Measurements from ENCODE around the gene TPRX1. TPM values are rescaled to one million over a fixed set of nuclear protein-coding genes. Genes with fewer than 3 reads are reported as not detected.

TPRX1 gene
- total and polyA plus RNA-seq, 8 donors: not detected

DNA sequence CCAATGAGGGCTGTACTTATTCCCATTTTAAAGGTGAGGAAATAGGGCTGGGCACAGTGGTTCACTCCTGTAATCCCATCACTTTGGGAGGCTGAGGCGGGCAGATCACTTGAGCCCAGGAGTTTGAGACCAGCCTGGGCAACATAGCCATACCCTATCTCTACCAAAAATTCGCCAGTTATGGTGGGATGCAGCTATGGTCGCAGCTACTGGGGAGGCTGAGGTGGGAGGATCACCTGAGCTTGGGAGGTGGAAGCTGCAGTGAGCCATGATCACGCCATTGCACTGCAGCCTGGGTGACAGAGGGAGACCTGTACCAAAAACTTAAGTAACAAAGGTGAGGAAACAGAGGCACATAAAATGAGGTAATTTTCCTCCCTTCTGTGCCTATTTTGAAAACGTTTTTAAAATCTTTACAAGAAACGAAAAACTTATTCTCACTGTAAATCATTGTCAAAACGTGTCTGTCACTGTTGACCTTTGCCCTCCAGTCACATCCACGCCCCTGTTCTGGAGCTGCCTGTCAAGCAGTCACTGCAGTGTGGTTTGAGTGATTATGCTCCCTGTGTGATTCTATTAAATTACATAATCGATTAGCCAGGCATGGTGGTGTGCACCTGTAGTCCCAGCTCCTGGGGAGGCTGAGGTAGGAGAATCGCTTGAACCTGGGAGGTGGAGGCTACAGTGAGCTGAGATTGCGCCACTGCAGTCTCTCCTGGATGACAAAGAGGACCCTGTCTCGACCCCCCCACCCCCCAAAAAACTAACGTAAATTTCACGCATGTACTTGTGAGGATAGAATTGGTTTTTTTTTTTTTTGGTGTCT lies 46.5 kb downstream of the TPRX1 start:
- Histone ChIP-seq H3K36me3 (peaks cover 0 to 49% (median 37%) of the 10 kb centered on the region in 3 donors), H3K27me3 (no peaks in the 10 kb centered on the region), H3K4me3 (no peak overlapping the region), H3K9me3 (no peaks in the 10 kb centered on the region), H3K27ac (peak overlapping the region in 2 of 4 donors; percentile 15 to 52), H3K4me1 (peaks cover 0 to 7% (median 6%) of the 10 kb centered on the region in 3 donors)
- DNase-seq (no peak), ATAC-seq (peak in 1 of 4 donors; percentile 29), FAIRE-seq (no peak)
- intact Hi-C loops (cut with DNase I): no loop called here
- TF ChIP-seq CTCF (IDR thresholded peaks at IDR 0.05): no peak
- WGBS, 2 donors: 58 to 59% methylated on average over 14 of the region's 14 CpGs

GRCh38 chr19:47756953-47757608 lies 47.3 kb downstream of the TPRX1 start:
- Histone ChIP-seq H3K9me3 (no peaks in the 10 kb centered on the region), H3K36me3 (peaks cover 4 to 56% (median 44%) of the 10 kb centered on the region in 3 donors), H3K27me3 (no peaks in the 10 kb centered on the region), H3K27ac (peak overlapping the region in 3 of 4 donors; percentile 15 to 52 (median 43)), H3K4me1 (peaks cover 0 to 7% (median 6%) of the 10 kb centered on the region in 3 donors), H3K4me3 (no peak overlapping the region)
- ATAC-seq: peak; percentile 77 to 88 (median 80)
- 64% methylated on average over 22 of the region's 22 CpGs for WGBS, 2 donors
- intact Hi-C loops (cut with DNase I): no loop called here
- DNase-seq: peak in 5 of 6 donors; percentile 59 to 78 (median 71)
- TF ChIP-seq CTCF (IDR thresholded peaks at IDR 0.05): no peak
- no peak for FAIRE-seq

GRCh38 chr19:47756627-47756929 lies 47.8 kb downstream of the TPRX1 start:
- Histone ChIP-seq H3K36me3 (peaks cover 4 to 61% (median 46%) of the 10 kb centered on the region in 3 donors), H3K4me3 (no peak overlapping the region), H3K27ac (no peak overlapping the region), H3K27me3 (no peaks in the 10 kb centered on the region), H3K4me1 (peaks cover 0 to 7% (median 6%) of the 10 kb centered on the region in 3 donors), H3K9me3 (no peaks in the 10 kb centered on the region)
- DNase-seq (no peak), FAIRE-seq (no peak), ATAC-seq (no peak)
- TF ChIP-seq CTCF (IDR thresholded peaks at IDR 0.05): no peak
- 92% methylated on average over 12 of the region's 12 CpGs for WGBS, 2 donors
- intact Hi-C loops (cut with DNase I): no loop called here

DNA sequence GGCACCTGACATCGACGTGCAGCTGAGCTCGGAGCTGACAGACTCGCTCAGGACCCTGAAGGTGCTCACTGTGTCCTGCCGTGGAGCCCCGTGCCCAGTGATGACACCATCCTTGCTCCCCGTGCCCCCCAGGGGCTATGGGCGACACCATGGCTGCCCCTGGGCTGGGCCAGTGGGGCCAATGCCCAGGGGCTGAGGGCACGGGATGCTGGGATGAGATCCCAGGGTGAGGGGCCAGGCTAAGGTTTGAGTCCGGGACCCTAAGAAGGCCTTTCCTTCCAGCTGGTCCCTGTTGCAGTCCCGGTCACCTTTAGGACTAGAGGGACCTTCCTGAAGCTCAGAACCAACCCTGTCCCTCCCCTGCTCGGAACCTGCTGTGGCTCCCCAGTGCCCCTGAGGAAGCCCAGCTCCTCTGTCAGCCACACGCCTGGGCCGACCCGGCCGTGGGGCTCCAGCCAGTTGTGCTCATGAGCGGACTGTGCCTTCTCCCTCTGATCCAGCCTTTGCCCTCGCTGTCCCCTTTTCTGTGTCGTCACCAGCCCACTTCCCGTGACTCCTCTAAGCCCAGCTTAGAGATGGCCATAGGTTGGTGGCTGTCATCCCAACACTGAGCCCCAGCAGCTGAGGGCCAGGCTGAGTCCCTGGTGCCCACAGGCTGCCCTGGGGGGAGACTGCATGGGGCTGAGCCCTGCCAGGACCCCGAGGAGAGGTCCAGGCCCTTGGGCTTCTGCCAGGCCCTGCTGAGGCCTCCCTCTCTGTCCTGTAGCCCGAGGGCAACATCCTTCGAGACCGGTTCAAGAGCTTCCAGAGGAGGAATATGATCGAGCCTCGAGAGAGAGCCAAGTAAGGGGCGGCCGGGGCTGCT lies 48.4 kb downstream of the TPRX1 start:
- TF ChIP-seq CTCF (IDR thresholded peaks at IDR 0.05): no peak
- Histone ChIP-seq H3K27ac (no peak overlapping the region), H3K36me3 (peaks cover 9 to 67% (median 52%) of the 10 kb centered on the region in 3 donors), H3K4me3 (no peak overlapping the region), H3K9me3 (no peaks in the 10 kb centered on the region), H3K27me3 (no peaks in the 10 kb centered on the region), H3K4me1 (peaks cover 0 to 7% (median 6%) of the 10 kb centered on the region in 3 donors)
- 91 to 92% methylated on average over 27 to 28 of the region's 28 CpGs for WGBS, 2 donors
- ATAC-seq (no peak), FAIRE-seq (no peak), DNase-seq (no peak)
- intact Hi-C loops (cut with DNase I): no loop called here

Measured in pancreas (tissue), 10 donors.